ENCODE results near the gene LGI2. TPM values are rescaled to one million over a fixed set of nuclear protein-coding genes. Genes with fewer than 3 reads are reported as not detected.
A peak's percentile ranks its signal among the peaks of the same experiment; 100 is the strongest.

The LGI2 gene
- total and polyA plus RNA-seq, 9 of the 15 experiments (the other 6 are each of a cell fraction or from before 2014, with no cell fraction given) = 0.03 to 0.07 TPM; not detected in 7

- TF ChIP-seq ID3 (CRISPR knock-in tag; IDR thresholded peaks at IDR 0.05) = no peak
- TF ChIP-seq ID3 (tag; IDR thresholded peaks at IDR 0.05) = no peak
- TF ChIP-seq, protein P1, sequence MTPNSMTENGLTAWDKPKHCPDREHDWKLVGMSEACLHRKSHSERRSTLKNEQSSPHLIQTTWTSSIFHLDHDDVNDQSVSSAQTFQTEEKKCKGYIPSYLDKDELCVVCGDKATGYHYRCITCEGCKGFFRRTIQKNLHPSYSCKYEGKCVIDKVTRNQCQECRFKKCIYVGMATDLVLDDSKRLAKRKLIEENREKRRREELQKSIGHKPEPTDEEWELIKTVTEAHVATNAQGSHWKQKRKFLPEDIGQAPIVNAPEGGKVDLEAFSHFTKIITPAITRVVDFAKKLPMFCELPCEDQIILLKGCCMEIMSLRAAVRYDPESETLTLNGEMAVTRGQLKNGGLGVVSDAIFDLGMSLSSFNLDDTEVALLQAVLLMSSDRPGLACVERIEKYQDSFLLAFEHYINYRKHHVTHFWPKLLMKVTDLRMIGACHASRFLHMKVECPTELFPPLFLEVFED (CRISPR knock-in tag; conservative IDR thresholded peaks at IDR 0.05) = no peak
- TF ChIP-seq ZKSCAN3 (CRISPR knock-in tag; IDR thresholded peaks at IDR 0.05) = no peak
- TF ChIP-seq HLTF (IDR thresholded peaks at IDR 0.05) = no peak
- TF ChIP-seq LARP7 (IDR thresholded peaks at IDR 0.05) = no peak
- TF ChIP-seq ZNF175 (CRISPR knock-in tag; IDR thresholded peaks at IDR 0.05; ENCODE audit: low read depth) = no peak
- TF ChIP-seq ZFP36 (IDR thresholded peaks at IDR 0.05; ENCODE audit: low read depth, low read length, partially characterized antibody) = peak; percentile 75
- TF ChIP-seq USF1 (CRISPR knock-in tag; IDR thresholded peaks at IDR 0.05) = no peak
- TF ChIP-seq, protein P2, sequence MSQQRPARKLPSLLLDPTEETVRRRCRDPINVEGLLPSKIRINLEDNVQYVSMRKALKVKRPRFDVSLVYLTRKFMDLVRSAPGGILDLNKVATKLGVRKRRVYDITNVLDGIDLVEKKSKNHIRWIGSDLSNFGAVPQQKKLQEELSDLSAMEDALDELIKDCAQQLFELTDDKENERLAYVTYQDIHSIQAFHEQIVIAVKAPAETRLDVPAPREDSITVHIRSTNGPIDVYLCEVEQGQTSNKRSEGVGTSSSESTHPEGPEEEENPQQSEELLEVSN (IDR thresholded peaks at IDR 0.05; ENCODE audit: borderline replicate concordance in 1 of 2, extremely low read depth in 1 of 2, insufficient read depth in 1 of 2, insufficient read length in 1 of 2, low read depth in 1 of 2, low read length in 1 of 2, poor library complexity in 1 of 2, severe bottlenecking in 1 of 2) = peak in 1 of 2 experiments; percentile 13
- TF ChIP-seq ZNF316 (IDR thresholded peaks at IDR 0.05) = peak; percentile 91
- no peak for TF ChIP-seq CC2D1A (IDR thresholded peaks at IDR 0.05)
- TF ChIP-seq CEBPZ (IDR thresholded peaks at IDR 0.05; ENCODE audit: borderline replicate concordance, low read depth, low read length) = peak; percentile 77
- peak; percentile 91 for TF ChIP-seq TRIM28 (IDR thresholded peaks at IDR 0.05)
- no peak for TF ChIP-seq PHF21A (IDR thresholded peaks at IDR 0.05; ENCODE audit: borderline replicate concordance, low read depth)
- TF ChIP-seq CBX5 (IDR thresholded peaks at IDR 0.05; ENCODE audit: borderline replicate concordance, low read depth) = peak; percentile 92
- peak; percentile 92 for TF ChIP-seq BACH1 (tag; IDR thresholded peaks at IDR 0.05)
- TF ChIP-seq CBX8 (IDR thresholded peaks at IDR 0.05; ENCODE audit: borderline replicate concordance, extremely low read depth, low read depth, low read length, poor library complexity, severe bottlenecking) = no peak
- peak in 1 of 2 experiments; percentile 92; a peak in 2 of 3 replicates for TF ChIP-seq CBX3 (IDR thresholded peaks at IDR 0.05; ENCODE audit: borderline replicate concordance in 1 of 2, low read length in 2 of 2)
- no peak for TF ChIP-seq MECOM (CRISPR knock-in tag; IDR thresholded peaks at IDR 0.05)
- no peak for TF ChIP-seq ZNF57 (CRISPR knock-in tag; IDR thresholded peaks at IDR 0.05)
Measured at GRCh38 chr4:24965627-24966026, 65.1 kb downstream of the LGI2 start (continued).
